Activated CD8-positive, alpha-beta T cell treated with anti-CD3 and anti-CD28 coated beads for 36 hours (primary cell): Measurements from ENCODE around the gene FXYD7. TPM values are rescaled to one million over a fixed set of nuclear protein-coding genes. Genes with fewer than 3 reads are reported as not detected.

Experiments used
- ATAC-seq: fragments of 200-7000 bp; cut with Tn5 transposase; one replicate; pipeline ENCODE4 v1.10.0; 2021; ENCODE audit warnings: mild to moderate bottlenecking, moderate library complexity
- CTCF ChIA-PET: fragments of 350-600 bp; sonication (Branson Sonifier 250); formaldehyde crosslinking; loops from one replicate; lab custom pipeline; 2021; ENCODE audit warnings: antibody characterized with exemption; lab: Charles Lee
- POLR2A ChIA-PET: fragments of 350-600 bp; sonication (Branson Sonifier 250); formaldehyde crosslinking; loops from one replicate; lab custom pipeline; 2021; ENCODE audit warnings: antibody characterized with exemption; lab: Charles Lee
- DNase-seq: peaks from one replicate; pipeline ENCODE4 v3.0.0-alpha.2; 2020
- H3K27ac Mint-ChIP-seq: one replicate; pipeline ENCODE4 v1.8.0; 2021; ENCODE audit warnings: mild to moderate bottlenecking, mixed read lengths
- H3K27me3 Mint-ChIP-seq: one replicate; pipeline ENCODE4 v1.8.0; 2021; ENCODE audit warnings: mixed read lengths
- H3K36me3 Mint-ChIP-seq: one replicate; pipeline ENCODE4 v1.8.0; 2021; ENCODE audit warnings: low read depth, mixed read lengths
- H3K4me1 Mint-ChIP-seq: one replicate; pipeline ENCODE4 v1.8.0; 2021; ENCODE audit warnings: low read depth, mixed read lengths
- H3K4me3 Mint-ChIP-seq: one replicate; pipeline ENCODE4 v1.8.0; 2021; ENCODE audit warnings: mild to moderate bottlenecking, moderate library complexity, mixed read lengths
- H3K9me3 Mint-ChIP-seq: one replicate; pipeline ENCODE4 v1.8.0; 2021; ENCODE audit warnings: mixed read lengths
- intact Hi-C: fragments of 100-400 bp; cut with micrococcal nuclease; formaldehyde crosslinking; loops from one replicate; pipeline ENCODE4 v1.10.0; 2022
- total RNA-seq, 2 experiments: library from RNA; stranded (reverse); gene quantifications; one replicate each; pipeline ENCODE4 v1.2.3, GENCODE V29; 2021
- TF ChIP-seq, protein P1 (sequence below): fragments of 200-600 bp; IDR thresholded peaks from one replicate; pipeline ENCODE4 v1.8.0; 2022; ENCODE audit warnings: antibody characterized with exemption, mild to moderate bottlenecking

The FXYD7 gene, protein sequence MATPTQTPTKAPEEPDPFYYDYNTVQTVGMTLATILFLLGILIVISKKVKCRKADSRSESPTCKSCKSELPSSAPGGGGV
- total RNA-seq = under 1 TPM in 1 of 2 experiments, not detected in 1; 0.38 TPM

DNA sequence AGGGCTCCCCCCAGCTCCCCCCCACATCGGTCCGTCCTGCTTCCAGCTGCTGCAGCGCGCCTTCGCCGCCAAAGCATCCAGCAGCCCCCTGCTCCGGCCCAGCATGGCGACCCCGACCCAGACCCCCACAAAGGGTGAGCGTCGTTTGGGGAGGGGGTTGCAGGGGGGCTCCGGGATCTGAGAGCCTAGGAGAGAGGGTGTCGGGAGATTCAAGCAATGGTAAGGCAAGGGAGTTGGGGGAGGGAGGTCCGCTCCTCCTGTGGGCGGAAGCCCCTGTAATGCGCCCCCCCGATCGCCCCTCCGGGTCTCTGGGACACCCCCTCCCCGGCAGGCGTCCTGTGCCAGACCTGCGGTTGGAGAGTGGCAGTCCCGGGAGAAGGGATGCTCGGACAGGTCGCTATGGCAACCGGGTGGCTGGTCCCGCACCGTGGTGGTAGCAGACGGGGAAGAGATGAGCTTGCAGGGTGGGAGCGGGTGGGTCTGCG, at the start of gene FXYD7:
Gene FXYD7, plus strand, starts transcription at position 25 of the 485 bp plus-strand sequence. Its CDS starts 79 bp downstream, at position 104.
- peak within 1 kb of the TSS; percentile 74 for H3K4me3 Mint-ChIP-seq
- CTCF ChIA-PET = interaction anchor here (0.6 to 3.9 kb wide), 6 partner anchors 11 to 191 kb away, joined by 3 to 57 read pairs (median 3); partner anchors contain the start of genes FAM187B and FXYD5
- no peak for ATAC-seq
- H3K9me3 Mint-ChIP-seq = no peaks in the 10 kb centered on the region
- DNase-seq = no peak
- intact Hi-C loops = loop anchor here (5.0 to 10.0 kb wide), 2 partner anchors 69 to 122 kb away; partner anchors contain the start of gene USF2
- TF ChIP-seq, protein P1, sequence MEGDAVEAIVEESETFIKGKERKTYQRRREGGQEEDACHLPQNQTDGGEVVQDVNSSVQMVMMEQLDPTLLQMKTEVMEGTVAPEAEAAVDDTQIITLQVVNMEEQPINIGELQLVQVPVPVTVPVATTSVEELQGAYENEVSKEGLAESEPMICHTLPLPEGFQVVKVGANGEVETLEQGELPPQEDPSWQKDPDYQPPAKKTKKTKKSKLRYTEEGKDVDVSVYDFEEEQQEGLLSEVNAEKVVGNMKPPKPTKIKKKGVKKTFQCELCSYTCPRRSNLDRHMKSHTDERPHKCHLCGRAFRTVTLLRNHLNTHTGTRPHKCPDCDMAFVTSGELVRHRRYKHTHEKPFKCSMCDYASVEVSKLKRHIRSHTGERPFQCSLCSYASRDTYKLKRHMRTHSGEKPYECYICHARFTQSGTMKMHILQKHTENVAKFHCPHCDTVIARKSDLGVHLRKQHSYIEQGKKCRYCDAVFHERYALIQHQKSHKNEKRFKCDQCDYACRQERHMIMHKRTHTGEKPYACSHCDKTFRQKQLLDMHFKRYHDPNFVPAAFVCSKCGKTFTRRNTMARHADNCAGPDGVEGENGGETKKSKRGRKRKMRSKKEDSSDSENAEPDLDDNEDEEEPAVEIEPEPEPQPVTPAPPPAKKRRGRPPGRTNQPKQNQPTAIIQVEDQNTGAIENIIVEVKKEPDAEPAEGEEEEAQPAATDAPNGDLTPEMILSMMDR = peak; percentile 57
- peaks cover 36% of the 10 kb centered on the region for H3K4me1 Mint-ChIP-seq
- peaks cover 7% of the 10 kb centered on the region for H3K27me3 Mint-ChIP-seq
- no peaks in the 10 kb centered on the region for H3K36me3 Mint-ChIP-seq
- POLR2A ChIA-PET = interaction anchor here (1.1 to 1.9 kb wide), 3 partner anchors 11 to 123 kb away, joined by 3 to 9 read pairs (median 4); partner anchors contain the start of gene FXYD5
- H3K27ac Mint-ChIP-seq = no peak within 1 kb of the TSS

- ChIA-PET CTCF (interaction anchor here (1.9 kb wide), 1 partner anchor 27 kb away, joined by 7 read pairs; no protein-coding TSS in a partner anchor), POLR2A (no interaction called here)
- Mint-ChIP-seq H3K4me3 (no peak overlapping the region), H3K36me3 (no peaks in the 10 kb centered on the region), H3K27ac (no peak overlapping the region), H3K9me3 (no peaks in the 10 kb centered on the region), H3K27me3 (peaks cover 3% of the 10 kb centered on the region), H3K4me1 (peaks cover 2% of the 10 kb centered on the region)
- intact Hi-C loops = no loop called here
- no peak for ATAC-seq
- no peak for DNase-seq
- TF ChIP-seq, protein P1 = no peak
Observed at GRCh38 chr19:35093430-35093829, 49.6 kb upstream of the FXYD7 start.

DNA sequence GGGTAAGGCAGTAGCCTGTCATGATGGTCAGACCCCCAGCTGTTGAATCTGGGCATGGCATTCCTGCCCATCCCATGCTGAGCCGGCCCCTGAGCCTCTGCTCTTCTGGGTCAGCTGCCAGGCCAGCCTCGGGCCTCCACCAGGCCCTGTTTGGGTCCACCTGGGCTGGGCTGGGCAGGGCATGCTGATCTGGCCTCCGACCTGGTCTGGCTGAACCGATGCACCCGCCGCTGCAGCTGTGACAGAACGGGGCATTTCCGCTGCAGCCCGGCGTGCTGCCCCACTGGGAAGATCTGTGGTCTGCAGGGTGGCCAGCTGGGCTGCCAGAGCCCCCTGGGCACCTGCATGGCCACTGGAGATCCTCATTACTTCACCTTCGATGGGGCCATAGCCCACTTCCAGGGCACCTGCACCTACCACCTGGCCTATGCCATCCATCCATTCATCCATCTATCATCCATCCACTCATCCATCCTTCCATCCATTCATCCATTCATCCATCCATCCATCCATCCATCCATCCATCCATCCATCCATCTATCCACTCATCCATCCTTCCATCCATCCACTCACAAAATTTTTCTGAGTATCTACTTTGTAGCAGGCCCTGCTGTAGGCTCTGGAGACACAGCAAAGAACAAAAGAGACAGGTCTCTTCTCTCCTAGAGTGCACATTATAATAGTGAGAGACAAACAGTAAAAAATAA, 49.0 kb upstream of the FXYD7 start:
- ATAC-seq = no peak
- POLR2A ChIA-PET = no interaction called here
- TF ChIP-seq, protein P1 = no peak
- Mint-ChIP-seq H3K36me3 (no peaks in the 10 kb centered on the region), H3K4me3 (no peak overlapping the region), H3K27ac (no peak overlapping the region), H3K27me3 (peaks cover 3% of the 10 kb centered on the region), H3K9me3 (no peaks in the 10 kb centered on the region), H3K4me1 (peaks cover 2% of the 10 kb centered on the region)
- intact Hi-C loops = no loop called here
- CTCF ChIA-PET = interaction anchor here (1.9 kb wide), 1 partner anchor 27 kb away, joined by 7 read pairs; no protein-coding TSS in a partner anchor
- DNase-seq = no peak

GRCh38 chr19:35094656-35095055, 48.4 kb upstream of the FXYD7 start:
- H3K4me3 Mint-ChIP-seq = no peak overlapping the region

More at GRCh38 chr19:35094656-35095055, 48.4 kb upstream of the FXYD7 start:
- no peak for ATAC-seq
- POLR2A ChIA-PET = no interaction called here
- H3K27me3 Mint-ChIP-seq = peaks cover 3% of the 10 kb centered on the region
- H3K9me3 Mint-ChIP-seq = no peaks in the 10 kb centered on the region
- no peak for DNase-seq
- intact Hi-C loops = no loop called here
- H3K27ac Mint-ChIP-seq = no peak overlapping the region
- no peaks in the 10 kb centered on the region for H3K36me3 Mint-ChIP-seq
- H3K4me1 Mint-ChIP-seq = peaks cover 2% of the 10 kb centered on the region
- TF ChIP-seq, protein P1 = no peak
- CTCF ChIA-PET = no interaction called here
